ENCODE results near the gene ELOB. TPM values are rescaled to one million over a fixed set of nuclear protein-coding genes. Genes with fewer than 3 reads are reported as not detected.

Gene ELOB
- total RNA-seq, 1 experiment from 2014 or later: 175 TPM

DNA sequence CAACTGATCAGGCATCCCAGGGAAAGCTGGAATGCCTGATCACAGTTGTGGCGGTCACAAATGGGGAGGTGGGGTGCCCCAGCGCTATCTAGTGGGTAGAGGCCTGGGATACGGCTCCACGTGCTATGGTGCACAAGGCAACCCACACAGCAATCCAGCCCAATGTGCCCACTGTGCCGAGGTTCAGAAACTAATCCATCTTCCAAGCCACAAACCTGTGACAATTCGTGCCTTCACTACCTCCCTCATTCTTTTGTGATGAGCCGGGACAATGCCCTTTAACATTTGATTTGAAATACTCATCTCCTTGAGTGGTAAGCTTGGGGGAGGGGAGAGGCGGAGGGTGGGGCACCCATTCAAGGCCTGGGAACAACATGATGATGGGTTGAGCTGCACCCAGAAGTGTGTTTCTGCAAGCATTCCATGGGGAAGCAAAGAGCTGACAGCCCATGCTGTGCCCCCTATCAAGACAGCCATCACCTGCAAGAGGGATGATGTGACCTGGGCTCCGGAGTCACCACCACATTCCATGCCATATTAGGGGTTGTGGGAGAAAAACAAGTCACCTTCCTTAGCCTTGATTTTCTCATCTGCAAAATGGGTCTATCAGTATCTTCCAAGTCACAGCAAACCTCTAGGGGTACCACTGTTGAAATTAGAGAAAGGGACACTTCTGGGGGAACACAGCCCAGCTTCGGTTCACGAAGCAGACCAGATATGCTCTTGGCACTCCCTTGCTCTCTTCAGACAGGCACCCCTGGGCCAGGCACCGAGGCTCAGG lies 3.7 kb downstream of the ELOB start:
- H3K9me3 Mint-ChIP-seq (ENCODE audit: unreplicated experiment): no peaks in the 10 kb centered on the region
- peak overlapping the region; percentile 10 for H3K27ac Mint-ChIP-seq (ENCODE audit: unreplicated experiment)
- H3K27me3 ChIP-seq (replicated peaks; ENCODE audit: control insufficient read depth, insufficient read depth, low read length): no peaks in the 10 kb centered on the region
- no peaks in the 10 kb centered on the region for H3K9me3 ChIP-seq
- H3K36me3 Mint-ChIP-seq (ENCODE audit: insufficient read depth, unreplicated experiment): peaks cover 75% of the 10 kb centered on the region
- DNase-seq: no peak
- POLR2A ChIA-PET: interaction anchor here (1.0 kb wide), 2 partner anchors 20 to 21 kb away, joined by 3 to 4 read pairs; partner anchors contain the start of gene SRRM2
- H3K36me3 ChIP-seq (ENCODE audit: control insufficient read depth, insufficient read depth, low read length): peaks cover 5% of the 10 kb centered on the region
- no peaks in the 10 kb centered on the region for H3K27me3 Mint-ChIP-seq (ENCODE audit: insufficient read depth, unreplicated experiment)
- peaks cover 17% of the 10 kb centered on the region for H3K4me1 Mint-ChIP-seq (ENCODE audit: low read depth, unreplicated experiment)
- CTCF ChIA-PET: interaction anchor here (1.0 kb wide), 1 partner anchor 66 kb away, joined by 3 read pairs; no protein-coding TSS in a partner anchor
- intact Hi-C loops (cut with micrococcal nuclease; ENCODE audit: unreplicated experiment): no loop called here
- no peak overlapping the region for H3K4me3 ChIP-seq (ENCODE audit: low read depth, low read length)
- TF ChIP-seq, protein P1, sequence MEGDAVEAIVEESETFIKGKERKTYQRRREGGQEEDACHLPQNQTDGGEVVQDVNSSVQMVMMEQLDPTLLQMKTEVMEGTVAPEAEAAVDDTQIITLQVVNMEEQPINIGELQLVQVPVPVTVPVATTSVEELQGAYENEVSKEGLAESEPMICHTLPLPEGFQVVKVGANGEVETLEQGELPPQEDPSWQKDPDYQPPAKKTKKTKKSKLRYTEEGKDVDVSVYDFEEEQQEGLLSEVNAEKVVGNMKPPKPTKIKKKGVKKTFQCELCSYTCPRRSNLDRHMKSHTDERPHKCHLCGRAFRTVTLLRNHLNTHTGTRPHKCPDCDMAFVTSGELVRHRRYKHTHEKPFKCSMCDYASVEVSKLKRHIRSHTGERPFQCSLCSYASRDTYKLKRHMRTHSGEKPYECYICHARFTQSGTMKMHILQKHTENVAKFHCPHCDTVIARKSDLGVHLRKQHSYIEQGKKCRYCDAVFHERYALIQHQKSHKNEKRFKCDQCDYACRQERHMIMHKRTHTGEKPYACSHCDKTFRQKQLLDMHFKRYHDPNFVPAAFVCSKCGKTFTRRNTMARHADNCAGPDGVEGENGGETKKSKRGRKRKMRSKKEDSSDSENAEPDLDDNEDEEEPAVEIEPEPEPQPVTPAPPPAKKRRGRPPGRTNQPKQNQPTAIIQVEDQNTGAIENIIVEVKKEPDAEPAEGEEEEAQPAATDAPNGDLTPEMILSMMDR (IDR thresholded peaks at IDR 0.05; ENCODE audit: insufficient read depth in 1 of 2, low read depth in 1 of 2, low read length in 1 of 2, severe bottlenecking in 1 of 2, unreplicated experiment in 1 of 2): no peak
- peaks cover 8% of the 10 kb centered on the region; the same call in 1 of the 2 replicates for H3K4me1 ChIP-seq
- H3K4me3 Mint-ChIP-seq (ENCODE audit: unreplicated experiment): no peak overlapping the region
- no TSS peak for BruUV-seq (replicated peaks)

DNA sequence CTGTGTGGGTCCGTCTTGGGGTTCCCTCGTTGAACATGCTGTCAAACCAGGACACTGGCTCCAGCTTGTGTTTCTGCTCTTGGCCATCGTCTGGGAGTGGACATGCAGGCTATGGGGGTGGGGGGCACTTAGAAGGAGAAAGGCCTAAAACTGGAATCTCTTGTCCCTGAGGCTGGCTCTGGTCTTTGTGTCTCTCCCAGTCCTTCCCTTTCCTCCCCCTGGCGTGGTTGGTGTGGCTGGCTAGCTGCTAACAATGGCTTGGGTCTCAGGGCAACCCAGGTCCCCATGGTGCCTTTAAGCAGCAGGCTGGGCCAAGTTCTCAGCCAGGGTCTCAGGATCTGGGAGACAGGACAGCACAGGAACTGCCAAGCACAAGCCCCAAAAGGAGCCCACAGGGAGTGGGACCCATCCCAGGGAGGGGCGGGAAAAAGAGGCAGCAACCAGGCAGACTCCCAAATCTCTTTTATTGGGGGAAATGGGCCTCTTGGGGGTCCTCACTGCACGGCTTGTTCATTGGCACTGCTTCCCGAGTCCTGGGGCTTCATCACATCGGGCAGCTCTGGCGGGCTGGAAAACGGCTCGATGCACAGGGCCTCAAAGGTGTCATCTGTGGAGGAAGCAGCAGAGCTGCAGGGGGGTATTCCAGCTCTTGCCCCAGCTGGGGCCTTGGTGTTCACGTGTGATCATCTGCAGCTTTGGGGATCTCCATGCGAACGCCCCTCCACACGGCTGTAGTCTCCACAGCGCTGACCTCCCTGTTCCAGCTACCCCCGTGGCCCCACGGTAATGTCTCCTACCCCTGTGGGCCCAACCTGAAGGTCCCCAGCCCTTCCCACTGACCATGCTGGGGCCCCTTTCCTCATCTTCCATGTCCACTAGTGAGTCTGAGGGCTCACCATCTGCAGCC lies 5.3 kb downstream of the ELOB start:
- Mint-ChIP-seq H3K27ac (ENCODE audit: unreplicated experiment) (peak overlapping the region; percentile 25), H3K9me3 (ENCODE audit: unreplicated experiment) (no peaks in the 10 kb centered on the region), H3K36me3 (ENCODE audit: insufficient read depth, unreplicated experiment) (peaks cover 88% of the 10 kb centered on the region), H3K27me3 (ENCODE audit: insufficient read depth, unreplicated experiment) (no peaks in the 10 kb centered on the region), H3K4me3 (ENCODE audit: unreplicated experiment) (no peak overlapping the region), H3K4me1 (ENCODE audit: low read depth, unreplicated experiment) (peaks cover 22% of the 10 kb centered on the region)
- intact Hi-C loops (cut with micrococcal nuclease; ENCODE audit: unreplicated experiment): no loop called here
- H3K4me3 ChIP-seq (ENCODE audit: low read depth, low read length): no peak overlapping the region
- TF ChIP-seq, protein P1 (IDR thresholded peaks at IDR 0.05; ENCODE audit: insufficient read depth in 1 of 2, low read depth in 1 of 2, low read length in 1 of 2, severe bottlenecking in 1 of 2, unreplicated experiment in 1 of 2): no peak
- CTCF ChIA-PET: interaction anchor here (0.6 to 0.7 kb wide), 2 partner anchors 89 to 103 kb away, joined by 3 to 10 read pairs; no protein-coding TSS in a partner anchor
- no peaks in the 10 kb centered on the region for H3K27me3 ChIP-seq (replicated peaks; ENCODE audit: control insufficient read depth, insufficient read depth, low read length)
- H3K36me3 ChIP-seq (ENCODE audit: control insufficient read depth, insufficient read depth, low read length): peaks cover 13% of the 10 kb centered on the region
- no peaks in the 10 kb centered on the region for H3K9me3 ChIP-seq
- 0 out of 2 replicates have a peak, but pooled peaks cover 8% of the 10 kb centered on the region for H3K4me1 ChIP-seq
- DNase-seq: no peak
- POLR2A ChIA-PET: interaction anchor here (1.0 kb wide), 1 partner anchor 19 kb away, joined by 4 read pairs; the partner anchor contains the start of gene SRRM2
- BruUV-seq (replicated peaks): no TSS peak
